Esophagus muscularis mucosa (tissue), 4 donors: ENCODE results near the gene DPYD. TPM values are rescaled to one million over a fixed set of nuclear protein-coding genes. Genes with fewer than 3 reads are reported as not detected.

Source experiments
- DNase-seq: peaks from one replicate; pipeline ENCODE4 v3.0.0-alpha.2; 2017; ENCODE audit errors: extremely low spot score
- H3K27ac ChIP-seq, 4 donors: fragments of 200-600 bp; sonication (generic); replicated peaks in 1 of 4; 1 replicate in 3 of 4; 2 replicates in 1 of 4; pipeline ENCODE4 v1.5.1; 2016 to 2019; ENCODE audit warnings: mild to moderate bottlenecking in 1 of 4
- H3K27me3 ChIP-seq, 4 donors: fragments of 200-600 bp; sonication (generic); one replicate each; pipeline versions ENCODE4 v1.5.1 to v1.6.0; 2016 to 2019
- H3K36me3 ChIP-seq, 4 donors: fragments of 200-600 bp; sonication (generic); one replicate each; pipeline ENCODE4 v1.5.1; 2016 to 2019
- H3K4me1 ChIP-seq, 4 donors: fragments of 200-600 bp; sonication (generic); one replicate each; pipeline ENCODE4 v1.5.1; 2016 to 2019
- H3K4me3 ChIP-seq, 4 donors: fragments of 200-600 bp; sonication (generic); 1 replicate in 2 of 4; 2 replicates in 2 of 4; pipeline ENCODE4 v1.5.1; 2016 to 2019; ENCODE audit warnings: mild to moderate bottlenecking in 4 of 4, moderate library complexity in 1 of 4
- H3K9me3 ChIP-seq, 4 donors: fragments of 200-600 bp; sonication (generic); 1 replicate in 3 of 4; 2 replicates in 1 of 4; pipeline ENCODE4 v1.5.1; 2016 to 2019
- CTCF ChIP-seq, 3 experiments: fragments of 200-600 bp in 2 of 3; fragments of 450-650 bp in 1 of 3; sonication (generic) in 2 of 3; IDR thresholded peaks; one replicate each; pipeline ENCODE4 v1.5.1; 2017 to 2019; ENCODE audit warnings: antibody characterized with exemption in 3 of 3, mild to moderate bottlenecking in 2 of 3, moderate library complexity in 1 of 3
- EP300 ChIP-seq: sonication (generic); formaldehyde crosslinking; IDR thresholded peaks from one replicate; pipeline ENCODE4 v1.6.1; 2017; ENCODE audit warnings: antibody characterized with exemption
- POLR2A ChIP-seq: fragments of 450-650 bp; IDR thresholded peaks from one replicate; pipeline ENCODE4 v1.6.1; 2017; ENCODE audit warnings: antibody characterized with exemption, moderate library complexity, mild to moderate bottlenecking, low read depth
- POLR2AphosphoS5 ChIP-seq, 2 donors: sonication (generic); formaldehyde crosslinking; IDR thresholded peaks; one replicate each; pipeline ENCODE4 v1.6.1; 2017; ENCODE audit warnings: antibody characterized with exemption in 2 of 2
- WGBS: methylation state at CpG from one replicate; pipeline ENCODE4 v1.1.5; 2018; 5-methylcytosine and 5-hydroxymethylcytosine counted together
- intact Hi-C: fragments of 100-400 bp; cut with DNase I; formaldehyde crosslinking; loops from one replicate; pipeline ENCODE4 v1.15.1; 2023
- total RNA-seq, 4 donors: library from RNA; depleted of rRNA; stranded (reverse); fragments of >200 nt; gene quantifications; one replicate each; pipeline versions ENCODE4 v1.1.0 to v1.2.1, GENCODE V29; 2016

Gene DPYD
- total RNA-seq, 4 donors from 2014 or later: 31.1 to 36.6 (median 31.7) TPM

- DNase-seq: no peak
- Histone ChIP-seq H3K36me3 (no peaks in the 10 kb centered on the region), H3K27me3 (no peaks in the 10 kb centered on the region), H3K27ac (no peak overlapping the region), H3K4me3 (no peak overlapping the region), H3K9me3 (no peaks in the 10 kb centered on the region), H3K4me1 (no peaks in the 10 kb centered on the region)
- 95% methylated on average over 3 of the region's 3 CpGs for WGBS
- intact Hi-C loops: no loop called here
- TF ChIP-seq CTCF (IDR thresholded peaks at IDR 0.05) (no peak), EP300 (no peak), POLR2AphosphoS5 (IDR thresholded peaks at IDR 0.05) (no peak), POLR2A (no peak)
Measured at GRCh38 chr1:97123717-97124431, 797.0 kb downstream of the DPYD start.

- TF ChIP-seq POLR2AphosphoS5 (IDR thresholded peaks at IDR 0.05) (no peak), POLR2A (no peak), EP300 (no peak), CTCF (IDR thresholded peaks at IDR 0.05) (no peak)
- Histone ChIP-seq H3K9me3 (no peaks in the 10 kb centered on the region), H3K4me1 (no peaks in the 10 kb centered on the region), H3K36me3 (no peaks in the 10 kb centered on the region), H3K27me3 (no peaks in the 10 kb centered on the region), H3K27ac (no peak overlapping the region), H3K4me3 (no peak overlapping the region)
- 100% methylated on average over 1 of the region's 1 CpG for WGBS
- intact Hi-C loops: no loop called here
- no peak for DNase-seq
Measured at GRCh38 chr1:97120806-97121205, 800.0 kb downstream of the DPYD start.

- intact Hi-C loops: no loop called here
- H3K4me1 ChIP-seq: no peaks in the 10 kb centered on the region
Measured at GRCh38 chr1:97119260-97120158, 801.3 kb downstream of the DPYD start.

GRCh38 chr1:97114842-97115241 lies 806.0 kb downstream of the DPYD start:
- 78% methylated on average over 2 of the region's 2 CpGs for WGBS
- no peak for TF ChIP-seq POLR2AphosphoS5 (IDR thresholded peaks at IDR 0.05)
- TF ChIP-seq CTCF (IDR thresholded peaks at IDR 0.05): no peak
- TF ChIP-seq EP300: no peak
- no peak for TF ChIP-seq POLR2A

More at GRCh38 chr1:97119260-97120158, 801.3 kb downstream of the DPYD start:
- 89% methylated on average over 8 of the region's 8 CpGs for WGBS
- DNase-seq: no peak
- Histone ChIP-seq H3K4me3 (no peak overlapping the region), H3K9me3 (no peaks in the 10 kb centered on the region), H3K27ac (no peak overlapping the region), H3K27me3 (no peaks in the 10 kb centered on the region), H3K36me3 (no peaks in the 10 kb centered on the region)
- no peak for TF ChIP-seq CTCF (IDR thresholded peaks at IDR 0.05)
- no peak for TF ChIP-seq EP300
- TF ChIP-seq POLR2A: no peak
- TF ChIP-seq POLR2AphosphoS5 (IDR thresholded peaks at IDR 0.05): no peak

More at GRCh38 chr1:97114842-97115241, 806.0 kb downstream of the DPYD start:
- intact Hi-C loops: no loop called here
- H3K4me3 ChIP-seq: no peak overlapping the region
- no peaks in the 10 kb centered on the region for H3K9me3 ChIP-seq
- no peaks in the 10 kb centered on the region for H3K4me1 ChIP-seq
- no peaks in the 10 kb centered on the region for H3K36me3 ChIP-seq
- H3K27ac ChIP-seq: no peak overlapping the region
- no peaks in the 10 kb centered on the region for H3K27me3 ChIP-seq
- DNase-seq: no peak
